ENCODE results near the gene AKAP6.
"Not testable (repeated sequence)": the region's sequence is repeated elsewhere in the genome, so short reads cannot be mapped to it uniquely, and the experiment has no call there.

The AKAP6 gene

GRCh38 chr14:32367516-32367915 is 38.4 kb downstream of the AKAP6 start:
- TF ChIP-seq, protein P1, sequence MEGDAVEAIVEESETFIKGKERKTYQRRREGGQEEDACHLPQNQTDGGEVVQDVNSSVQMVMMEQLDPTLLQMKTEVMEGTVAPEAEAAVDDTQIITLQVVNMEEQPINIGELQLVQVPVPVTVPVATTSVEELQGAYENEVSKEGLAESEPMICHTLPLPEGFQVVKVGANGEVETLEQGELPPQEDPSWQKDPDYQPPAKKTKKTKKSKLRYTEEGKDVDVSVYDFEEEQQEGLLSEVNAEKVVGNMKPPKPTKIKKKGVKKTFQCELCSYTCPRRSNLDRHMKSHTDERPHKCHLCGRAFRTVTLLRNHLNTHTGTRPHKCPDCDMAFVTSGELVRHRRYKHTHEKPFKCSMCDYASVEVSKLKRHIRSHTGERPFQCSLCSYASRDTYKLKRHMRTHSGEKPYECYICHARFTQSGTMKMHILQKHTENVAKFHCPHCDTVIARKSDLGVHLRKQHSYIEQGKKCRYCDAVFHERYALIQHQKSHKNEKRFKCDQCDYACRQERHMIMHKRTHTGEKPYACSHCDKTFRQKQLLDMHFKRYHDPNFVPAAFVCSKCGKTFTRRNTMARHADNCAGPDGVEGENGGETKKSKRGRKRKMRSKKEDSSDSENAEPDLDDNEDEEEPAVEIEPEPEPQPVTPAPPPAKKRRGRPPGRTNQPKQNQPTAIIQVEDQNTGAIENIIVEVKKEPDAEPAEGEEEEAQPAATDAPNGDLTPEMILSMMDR (IDR thresholded peaks at IDR 0.05; ENCODE audit: borderline replicate concordance, insufficient read depth, low read depth, low read length): no peak

GRCh38 chr14:32368107-32368506 is 39.0 kb downstream of the AKAP6 start:
- H3K4me3 ChIP-seq (ENCODE audit: low read depth, low read length): no peak overlapping the region
- TF ChIP-seq, protein P1 (IDR thresholded peaks at IDR 0.05; ENCODE audit: borderline replicate concordance, insufficient read depth, low read depth, low read length): no peak

More at GRCh38 chr14:32367516-32367915, 38.4 kb downstream of the AKAP6 start:
- H3K4me3 ChIP-seq (ENCODE audit: low read depth, low read length): no peak overlapping the region

- TF ChIP-seq, protein P1 (IDR thresholded peaks at IDR 0.05; ENCODE audit: borderline replicate concordance, insufficient read depth, low read depth, low read length): no peak
- H3K4me3 ChIP-seq (ENCODE audit: low read depth, low read length): no peak overlapping the region
Observed at GRCh38 chr14:32370714-32371113, 41.6 kb downstream of the AKAP6 start.

GRCh38 chr14:32372154-32372553 is 43.1 kb downstream of the AKAP6 start:
- TF ChIP-seq, protein P1 (IDR thresholded peaks at IDR 0.05; ENCODE audit: borderline replicate concordance, insufficient read depth, low read depth, low read length): no peak
- H3K4me3 ChIP-seq (ENCODE audit: low read depth, low read length): no peak overlapping the region

GRCh38 chr14:32373174-32373573 is 44.1 kb downstream of the AKAP6 start:
- H3K4me3 ChIP-seq (ENCODE audit: low read depth, low read length): not testable (repeated sequence)

- TF ChIP-seq, protein P1 (IDR thresholded peaks at IDR 0.05; ENCODE audit: borderline replicate concordance, insufficient read depth, low read depth, low read length): no peak
Observed at GRCh38 chr14:32374155-32374554, 45.1 kb downstream of the AKAP6 start.

GRCh38 chr14:32375663-32376062 is 46.6 kb downstream of the AKAP6 start:
- H3K4me3 ChIP-seq (ENCODE audit: low read depth, low read length): no peak overlapping the region
- TF ChIP-seq, protein P1 (IDR thresholded peaks at IDR 0.05; ENCODE audit: borderline replicate concordance, insufficient read depth, low read depth, low read length): no peak

More at GRCh38 chr14:32374155-32374554, 45.1 kb downstream of the AKAP6 start:
- H3K4me3 ChIP-seq (ENCODE audit: low read depth, low read length): no peak overlapping the region

All from GM12875 (cell line).